ENCODE results near the gene CKAP2L. TPM values are rescaled to one million over a fixed set of nuclear protein-coding genes. Genes with fewer than 3 reads are reported as not detected.
"Not testable (repeated sequence)": the region's sequence is repeated elsewhere in the genome, so short reads cannot be mapped to it uniquely, and the experiment has no call there.

Gene CKAP2L
- total and polyA plus RNA-seq, 9 donors, result 5.5 to 17.9 (median 9.6) TPM

GRCh38 chr2:112710956-112711750 lies 53.3 kb downstream of the CKAP2L start:
- WGBS (ENCODE audit: insufficient coverage), result 95% methylated on average over 4 of the region's 9 CpGs

DNA sequence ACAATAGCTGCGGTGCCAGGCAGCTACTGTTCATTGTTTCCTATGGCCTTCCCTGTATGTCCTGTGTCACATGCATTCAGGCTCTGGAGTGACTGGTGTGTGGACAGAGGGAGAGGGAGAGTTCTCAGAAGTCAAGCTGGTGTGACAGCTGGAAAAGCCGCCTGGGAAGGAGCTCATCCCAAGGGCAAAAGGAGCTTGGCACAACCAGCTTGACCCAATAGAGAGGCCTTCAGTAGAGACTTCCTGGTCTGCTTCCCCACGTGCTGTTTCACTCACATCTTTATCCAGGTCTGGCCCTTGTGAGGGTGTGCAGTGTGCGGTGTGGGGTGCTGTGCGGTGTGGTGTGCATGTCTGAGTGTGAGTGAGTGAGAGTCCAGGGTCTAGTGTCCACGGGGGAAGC lies 54.7 kb downstream of the CKAP2L start:
- Histone ChIP-seq H3K4me3 (ENCODE audit: low read length) (no peak overlapping the region), H3K27me3 (ENCODE audit: control insufficient read depth, insufficient read depth, low read length) (peaks cover 2% of the 10 kb centered on the region), H3K36me3 (ENCODE audit: control insufficient read depth, insufficient read depth, low read length) (no peaks in the 10 kb centered on the region), H3K4me1 (ENCODE audit: control insufficient read depth, insufficient read depth, low read length) (peaks cover 3% of the 10 kb centered on the region), H3K27ac (ENCODE audit: low read length) (peak overlapping the region; percentile 13), H3K9me3 (replicated peaks; ENCODE audit: control insufficient read depth, low read depth, low read length) (no peaks in the 10 kb centered on the region)
- WGBS (ENCODE audit: insufficient coverage), result 73% methylated on average over 5 of the region's 6 CpGs
- DNase-seq, result no peak

More at GRCh38 chr2:112710956-112711750, 53.3 kb downstream of the CKAP2L start:
- no peak overlapping the region for H3K27ac ChIP-seq (ENCODE audit: low read length)
- H3K4me3 ChIP-seq (ENCODE audit: low read length), result no peak overlapping the region
- H3K36me3 ChIP-seq (ENCODE audit: control insufficient read depth, insufficient read depth, low read length), result no peaks in the 10 kb centered on the region
- DNase-seq, result no peak
- peaks cover 3% of the 10 kb centered on the region for H3K4me1 ChIP-seq (ENCODE audit: control insufficient read depth, insufficient read depth, low read length)
- H3K27me3 ChIP-seq (ENCODE audit: control insufficient read depth, insufficient read depth, low read length), result peaks cover 2% of the 10 kb centered on the region
- no peaks in the 10 kb centered on the region for H3K9me3 ChIP-seq (replicated peaks; ENCODE audit: control insufficient read depth, low read depth, low read length)

DNA sequence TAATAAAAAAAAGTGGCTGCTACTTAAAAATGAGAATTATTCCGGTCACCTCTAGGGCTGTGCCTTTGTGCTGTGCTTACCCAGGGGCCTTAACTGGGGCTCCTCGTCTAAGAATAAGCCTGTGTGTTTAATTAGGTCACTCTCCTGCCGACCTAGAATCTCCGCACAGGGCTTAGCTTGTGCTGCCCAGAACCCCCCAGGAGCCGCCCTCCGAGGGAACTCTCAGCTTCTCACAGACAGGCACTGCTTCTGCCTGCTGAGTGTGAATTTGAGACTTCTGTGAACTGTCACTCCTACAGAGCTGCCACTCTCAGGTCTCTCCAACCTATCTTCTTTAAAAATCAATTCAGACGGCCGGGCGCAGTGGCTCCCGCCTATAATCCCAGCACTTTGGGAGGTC lies 55.4 kb downstream of the CKAP2L start:
- Histone ChIP-seq H3K27ac (ENCODE audit: low read length) (no peak overlapping the region), H3K9me3 (replicated peaks; ENCODE audit: control insufficient read depth, low read depth, low read length) (no peaks in the 10 kb centered on the region), H3K27me3 (ENCODE audit: control insufficient read depth, insufficient read depth, low read length) (peaks cover 2% of the 10 kb centered on the region), H3K36me3 (ENCODE audit: control insufficient read depth, insufficient read depth, low read length) (no peaks in the 10 kb centered on the region), H3K4me1 (ENCODE audit: control insufficient read depth, insufficient read depth, low read length) (peaks cover 3% of the 10 kb centered on the region), H3K4me3 (ENCODE audit: low read length) (no peak overlapping the region)
- 62% methylated on average over 8 of the region's 10 CpGs for WGBS (ENCODE audit: insufficient coverage)
- DNase-seq, result no peak

DNA sequence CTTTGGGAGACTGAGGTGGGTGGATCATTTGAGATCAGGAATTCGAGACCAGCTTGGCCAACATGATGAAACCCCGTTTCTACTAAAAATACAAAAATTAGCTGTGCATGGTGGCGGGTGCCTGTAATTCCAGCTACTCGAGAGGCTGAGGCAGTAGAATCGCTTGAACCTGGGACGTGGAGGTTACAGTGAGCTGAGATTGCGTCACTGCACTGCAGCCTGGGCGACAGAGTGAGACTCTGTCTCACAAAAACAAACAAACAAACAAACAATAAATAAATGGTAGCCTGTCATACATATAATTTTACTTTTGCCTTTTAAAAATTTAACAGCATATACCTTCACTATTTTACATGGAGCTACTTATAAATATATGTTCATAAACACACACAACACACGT lies 57.5 kb downstream of the CKAP2L start:
- not testable (repeated sequence) for H3K4me1 ChIP-seq (ENCODE audit: control insufficient read depth, insufficient read depth, low read length); H3K27ac ChIP-seq (ENCODE audit: low read length); H3K4me3 ChIP-seq (ENCODE audit: low read length); DNase-seq; H3K9me3 ChIP-seq (replicated peaks; ENCODE audit: control insufficient read depth, low read depth, low read length); H3K36me3 ChIP-seq (ENCODE audit: control insufficient read depth, insufficient read depth, low read length); H3K27me3 ChIP-seq (ENCODE audit: control insufficient read depth, insufficient read depth, low read length)
- 100% methylated on average over 3 of the region's 9 CpGs for WGBS (ENCODE audit: insufficient coverage)

DNA sequence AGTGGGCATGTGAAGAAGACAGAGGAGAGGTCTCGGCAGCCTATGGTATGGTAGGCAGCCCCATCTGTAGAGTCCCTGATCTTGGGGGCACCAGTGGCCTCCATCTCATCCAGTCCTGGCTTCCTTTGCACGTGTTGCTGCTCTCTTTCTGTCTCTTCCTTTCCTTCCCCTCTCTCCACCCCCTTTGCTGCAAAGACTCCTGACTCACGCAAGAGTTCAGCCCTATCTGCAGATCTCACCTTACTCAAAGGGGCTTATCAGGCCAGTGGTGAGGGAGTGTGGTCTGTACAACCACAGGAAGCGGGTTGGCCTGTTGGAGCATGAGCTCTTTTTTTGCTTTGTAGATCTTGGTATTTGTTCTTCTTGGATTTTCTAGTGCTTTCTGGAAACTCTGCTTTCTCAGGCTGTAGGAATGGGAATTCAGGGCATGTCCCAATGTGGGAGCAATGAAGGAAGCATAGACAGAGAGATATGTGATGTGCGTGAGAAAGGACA lies 58.2 kb downstream of the CKAP2L start:
- Histone ChIP-seq H3K27me3 (ENCODE audit: control insufficient read depth, insufficient read depth, low read length) (peaks cover 2% of the 10 kb centered on the region), H3K4me3 (ENCODE audit: low read length) (no peak overlapping the region), H3K36me3 (ENCODE audit: control insufficient read depth, insufficient read depth, low read length) (no peaks in the 10 kb centered on the region), H3K4me1 (ENCODE audit: control insufficient read depth, insufficient read depth, low read length) (peaks cover 3% of the 10 kb centered on the region), H3K27ac (ENCODE audit: low read length) (no peak overlapping the region), H3K9me3 (replicated peaks; ENCODE audit: control insufficient read depth, low read depth, low read length) (no peaks in the 10 kb centered on the region)
- DNase-seq, result no peak
- WGBS (ENCODE audit: insufficient coverage), result 73% methylated on average over 2 of the region's 5 CpGs

DNA sequence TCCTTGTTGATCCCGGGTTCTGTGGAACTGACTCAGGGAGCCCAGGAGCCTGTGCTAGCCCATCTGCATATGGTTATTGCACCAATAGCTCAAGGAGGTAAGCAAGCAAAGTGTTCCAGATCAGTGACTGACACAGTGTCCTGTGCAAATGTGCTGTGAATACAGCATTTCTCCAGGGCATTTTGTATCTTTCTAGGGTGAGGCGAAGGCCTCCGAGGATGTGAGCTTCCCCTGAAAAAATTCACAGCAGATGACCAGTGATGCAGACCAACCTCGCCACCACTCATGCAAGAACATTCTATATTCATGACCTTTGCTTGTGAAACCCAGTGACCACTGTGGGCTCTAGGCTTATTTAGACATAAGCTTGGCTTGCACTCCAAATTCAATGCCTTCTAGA lies 58.8 kb downstream of the CKAP2L start:
- Histone ChIP-seq H3K27ac (ENCODE audit: low read length) (no peak overlapping the region), H3K4me1 (ENCODE audit: control insufficient read depth, insufficient read depth, low read length) (peaks cover 3% of the 10 kb centered on the region), H3K27me3 (ENCODE audit: control insufficient read depth, insufficient read depth, low read length) (peaks cover 2% of the 10 kb centered on the region), H3K4me3 (ENCODE audit: low read length) (no peak overlapping the region), H3K9me3 (replicated peaks; ENCODE audit: control insufficient read depth, low read depth, low read length) (no peaks in the 10 kb centered on the region), H3K36me3 (ENCODE audit: control insufficient read depth, insufficient read depth, low read length) (no peaks in the 10 kb centered on the region)
- WGBS (ENCODE audit: insufficient coverage), result 86% methylated on average over 4 of the region's 4 CpGs
- no peak for DNase-seq

DNA sequence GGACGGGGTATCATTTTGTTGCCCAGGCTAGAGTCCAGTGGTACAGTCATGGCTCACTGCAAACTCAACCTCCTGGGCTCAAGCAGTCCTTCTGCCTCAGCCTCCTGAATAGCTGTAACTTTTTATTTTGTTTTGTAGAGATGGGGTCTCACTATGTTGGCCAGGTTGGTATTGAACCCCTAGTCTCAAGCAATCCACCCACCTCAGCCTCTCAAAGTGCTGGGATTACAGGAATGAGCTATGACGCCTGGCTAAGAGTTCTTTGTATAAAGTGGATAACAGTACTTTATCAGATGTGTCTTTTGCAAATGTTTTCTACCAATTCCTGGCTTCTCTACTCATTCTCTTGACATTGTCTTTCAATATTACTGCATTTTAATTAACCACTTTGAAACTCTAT lies 60.7 kb downstream of the CKAP2L start:
- no peaks in the 10 kb centered on the region for H3K4me1 ChIP-seq (ENCODE audit: control insufficient read depth, insufficient read depth, low read length)
- H3K4me3 ChIP-seq (ENCODE audit: low read length), result no peak overlapping the region
- WGBS (ENCODE audit: insufficient coverage), result no CpG with 5 or more reads among the region's 2 CpGs
- no peaks in the 10 kb centered on the region for H3K9me3 ChIP-seq (replicated peaks; ENCODE audit: control insufficient read depth, low read depth, low read length)
- H3K27ac ChIP-seq (ENCODE audit: low read length), result no peak overlapping the region
- no peak for DNase-seq
- H3K27me3 ChIP-seq (ENCODE audit: control insufficient read depth, insufficient read depth, low read length), result no peaks in the 10 kb centered on the region
- H3K36me3 ChIP-seq (ENCODE audit: control insufficient read depth, insufficient read depth, low read length), result no peaks in the 10 kb centered on the region

DNA sequence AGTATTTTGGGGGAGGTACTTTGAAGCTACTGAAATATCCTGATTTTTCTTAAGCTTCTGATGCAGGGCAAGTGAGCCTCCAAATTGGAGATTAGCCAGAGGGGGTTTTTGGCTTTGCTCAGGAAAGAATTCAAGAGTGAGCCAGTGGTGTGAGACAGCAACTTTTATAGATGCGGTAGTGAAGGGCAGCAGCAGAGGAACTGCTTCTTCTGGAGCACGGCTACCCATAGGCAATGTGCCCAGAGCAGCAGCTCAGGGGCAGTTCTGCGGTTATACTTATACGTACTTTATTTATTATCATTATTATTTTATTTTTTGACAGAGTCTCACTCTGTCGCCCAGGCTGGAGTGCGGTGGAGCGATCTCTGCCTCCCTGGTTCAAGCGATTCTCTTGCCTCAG lies 63.4 kb downstream of the CKAP2L start:
- no peaks in the 10 kb centered on the region for H3K36me3 ChIP-seq (ENCODE audit: control insufficient read depth, insufficient read depth, low read length)
- WGBS (ENCODE audit: insufficient coverage), result no CpG with 5 or more reads among the region's 8 CpGs
- no peak overlapping the region for H3K4me3 ChIP-seq (ENCODE audit: low read length)
- no peak for DNase-seq
- H3K27ac ChIP-seq (ENCODE audit: low read length), result no peak overlapping the region
- H3K27me3 ChIP-seq (ENCODE audit: control insufficient read depth, insufficient read depth, low read length), result no peaks in the 10 kb centered on the region
- no peaks in the 10 kb centered on the region for H3K9me3 ChIP-seq (replicated peaks; ENCODE audit: control insufficient read depth, low read depth, low read length)
- H3K4me1 ChIP-seq (ENCODE audit: control insufficient read depth, insufficient read depth, low read length), result no peaks in the 10 kb centered on the region

- H3K27ac ChIP-seq (ENCODE audit: low read length), result no peak overlapping the region
- peak; percentile 35 for DNase-seq
Observed at GRCh38 chr2:112699984-112700667, 64.3 kb downstream of the CKAP2L start.

DNA sequence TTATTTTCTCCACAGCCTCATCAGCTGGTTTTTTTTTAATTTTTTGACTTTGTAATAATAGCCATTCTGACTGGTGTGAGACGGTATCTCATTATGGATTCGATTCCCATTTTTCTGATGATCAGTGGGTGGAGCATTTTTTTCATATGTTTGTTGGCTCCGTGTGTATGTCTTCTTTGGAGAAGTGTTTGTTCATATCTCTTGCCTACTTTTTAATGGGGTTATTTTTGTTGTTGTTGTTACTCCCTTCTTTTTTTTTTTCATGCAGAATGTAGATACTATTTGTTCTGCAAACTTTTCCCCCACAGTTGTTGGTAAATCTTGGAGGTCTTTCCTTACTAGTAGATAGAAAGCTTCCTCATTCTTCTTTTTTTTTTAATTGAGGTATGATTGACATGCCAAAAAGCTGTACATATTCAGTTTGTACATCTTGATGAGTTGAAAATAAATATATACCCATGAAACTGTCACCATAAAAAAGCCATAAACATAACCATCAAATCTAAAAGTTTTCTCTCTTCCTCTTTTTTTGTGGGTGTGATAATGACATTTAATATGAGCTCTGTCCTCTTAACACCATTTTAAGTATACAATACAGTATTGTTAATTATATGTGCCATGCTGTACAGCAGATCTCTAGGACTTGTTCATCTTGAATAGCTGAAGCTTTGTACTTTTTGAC lies 65.4 kb downstream of the CKAP2L start:
- Histone ChIP-seq H3K4me3 (ENCODE audit: low read length) (no peak overlapping the region), H3K9me3 (replicated peaks; ENCODE audit: control insufficient read depth, low read depth, low read length) (no peaks in the 10 kb centered on the region), H3K36me3 (ENCODE audit: control insufficient read depth, insufficient read depth, low read length) (no peaks in the 10 kb centered on the region), H3K27ac (ENCODE audit: low read length) (no peak overlapping the region), H3K4me1 (ENCODE audit: control insufficient read depth, insufficient read depth, low read length) (no peaks in the 10 kb centered on the region), H3K27me3 (ENCODE audit: control insufficient read depth, insufficient read depth, low read length) (no peaks in the 10 kb centered on the region)
- WGBS (ENCODE audit: insufficient coverage), result no CpG with 5 or more reads among the region's 3 CpGs
- DNase-seq, result no peak

More at GRCh38 chr2:112699984-112700667, 64.3 kb downstream of the CKAP2L start:
- Histone ChIP-seq H3K36me3 (ENCODE audit: control insufficient read depth, insufficient read depth, low read length) (no peaks in the 10 kb centered on the region), H3K9me3 (replicated peaks; ENCODE audit: control insufficient read depth, low read depth, low read length) (no peaks in the 10 kb centered on the region), H3K27me3 (ENCODE audit: control insufficient read depth, insufficient read depth, low read length) (no peaks in the 10 kb centered on the region), H3K4me1 (ENCODE audit: control insufficient read depth, insufficient read depth, low read length) (no peaks in the 10 kb centered on the region), H3K4me3 (ENCODE audit: low read length) (no peak overlapping the region)
- WGBS (ENCODE audit: insufficient coverage), result no CpG with 5 or more reads among the region's 3 CpGs
